HFFc6 (cell line): Measurements from ENCODE around the gene RHEB. TPM values are rescaled to one million over a fixed set of nuclear protein-coding genes. Genes with fewer than 3 reads are reported as not detected.

Source experiments
- DNase-seq: peaks from one replicate; pipeline ENCODE4 v3.0.0-alpha.2; 2018
- H3K27ac Mint-ChIP-seq: 2 replicates; pipeline ENCODE4 v1.8.0; 2020; ENCODE audit warnings: mild to moderate bottlenecking, mixed read lengths
- H3K27me3 Mint-ChIP-seq: 2 replicates; pipeline ENCODE4 v1.8.0; 2021; ENCODE audit warnings: mild to moderate bottlenecking, moderate library complexity, mixed read lengths; ENCODE audit not compliant: insufficient read depth
- H3K36me3 Mint-ChIP-seq: 2 replicates; pipeline ENCODE4 v1.8.0; 2021; ENCODE audit warnings: low read depth, mixed read lengths
- H3K4me1 Mint-ChIP-seq: 2 replicates; pipeline ENCODE4 v1.8.0; 2020; ENCODE audit warnings: low read depth, mixed read lengths
- H3K4me3 Mint-ChIP-seq: 2 replicates; pipeline ENCODE4 v1.8.0; 2020; ENCODE audit warnings: mild to moderate bottlenecking, moderate library complexity, mixed read lengths
- H3K9me3 Mint-ChIP-seq: 2 replicates; pipeline ENCODE4 v1.8.0; 2020; ENCODE audit warnings: mild to moderate bottlenecking, mixed read lengths
- total RNA-seq, 6 experiments: library from RNA; stranded (reverse); fragmentation: NEBNext Ultra II Directional; extraction: Animal tissue kit (Norgen Biotek cat#: 25700); gene quantifications; 2 replicates in 1 of 6; 3 replicates in 5 of 6; pipeline ENCODE4 v1.2.3, GENCODE V29; 2021
- TF ChIP-seq, protein P1 (sequence below): fragments of 200-600 bp; sonication (generic); IDR thresholded peaks from 2 replicates; pipeline ENCODE4 v1.5.0; 2021; ENCODE audit warnings: antibody characterized with exemption, mild to moderate bottlenecking

The RHEB gene
- total RNA-seq, 6 experiments from 2014 or later: 104 to 122 (median 118) TPM

DNA sequence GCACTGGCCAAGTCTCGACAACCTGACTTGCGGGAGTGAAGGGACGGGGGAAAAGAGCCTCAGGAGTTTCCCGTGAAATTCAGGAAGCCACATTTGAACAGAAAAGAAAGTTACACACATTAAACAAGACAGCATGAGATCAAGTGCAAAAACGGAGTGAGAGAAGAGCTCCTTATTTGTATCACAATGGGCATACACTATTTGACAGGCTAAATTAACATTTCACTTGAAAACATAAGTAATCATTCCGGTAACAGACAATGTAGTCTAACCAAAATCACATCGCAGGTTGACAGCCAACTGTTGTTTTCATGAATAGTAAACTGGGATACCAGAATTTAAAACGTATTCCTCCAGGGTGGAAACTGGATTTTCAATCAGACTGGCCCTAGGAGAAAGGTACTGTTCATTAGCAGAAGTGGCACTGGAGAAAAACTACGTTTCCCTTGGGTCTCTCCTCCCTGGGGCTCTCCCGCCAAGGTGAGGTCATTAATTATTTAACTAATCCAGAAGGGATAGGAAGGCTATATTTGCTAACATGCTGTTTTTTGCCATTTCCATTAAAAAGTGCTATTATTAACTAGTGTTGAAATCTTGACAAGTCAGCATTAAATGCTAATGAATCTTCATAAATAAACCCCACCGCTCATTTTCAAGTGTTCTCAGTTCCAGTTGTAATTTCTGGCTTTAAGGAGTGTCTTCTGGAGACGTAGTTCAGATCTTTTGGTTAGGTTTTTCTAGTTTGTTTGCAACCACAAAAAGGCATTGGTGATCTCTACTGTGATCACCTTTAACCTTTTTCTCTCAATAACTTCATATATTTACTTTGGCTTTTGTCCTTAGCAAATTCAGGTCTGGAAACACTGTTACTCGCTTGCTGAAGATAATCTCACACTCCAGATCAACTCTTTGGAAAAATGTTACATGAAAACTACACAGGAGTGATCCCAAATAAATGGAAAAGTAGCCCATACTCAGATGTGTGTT lies 25.1 kb downstream of the RHEB start:
- Mint-ChIP-seq H3K4me1 (peaks cover 56% of the 10 kb centered on the region), H3K4me3 (no peak overlapping the region), H3K9me3 (no peaks in the 10 kb centered on the region), H3K27ac (peak overlapping the region; percentile 47), H3K36me3 (peaks cover 21% of the 10 kb centered on the region), H3K27me3 (peaks cover 2% of the 10 kb centered on the region; the same call in 1 of the 2 replicates)
- no peak for DNase-seq
- TF ChIP-seq, protein P1, sequence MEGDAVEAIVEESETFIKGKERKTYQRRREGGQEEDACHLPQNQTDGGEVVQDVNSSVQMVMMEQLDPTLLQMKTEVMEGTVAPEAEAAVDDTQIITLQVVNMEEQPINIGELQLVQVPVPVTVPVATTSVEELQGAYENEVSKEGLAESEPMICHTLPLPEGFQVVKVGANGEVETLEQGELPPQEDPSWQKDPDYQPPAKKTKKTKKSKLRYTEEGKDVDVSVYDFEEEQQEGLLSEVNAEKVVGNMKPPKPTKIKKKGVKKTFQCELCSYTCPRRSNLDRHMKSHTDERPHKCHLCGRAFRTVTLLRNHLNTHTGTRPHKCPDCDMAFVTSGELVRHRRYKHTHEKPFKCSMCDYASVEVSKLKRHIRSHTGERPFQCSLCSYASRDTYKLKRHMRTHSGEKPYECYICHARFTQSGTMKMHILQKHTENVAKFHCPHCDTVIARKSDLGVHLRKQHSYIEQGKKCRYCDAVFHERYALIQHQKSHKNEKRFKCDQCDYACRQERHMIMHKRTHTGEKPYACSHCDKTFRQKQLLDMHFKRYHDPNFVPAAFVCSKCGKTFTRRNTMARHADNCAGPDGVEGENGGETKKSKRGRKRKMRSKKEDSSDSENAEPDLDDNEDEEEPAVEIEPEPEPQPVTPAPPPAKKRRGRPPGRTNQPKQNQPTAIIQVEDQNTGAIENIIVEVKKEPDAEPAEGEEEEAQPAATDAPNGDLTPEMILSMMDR: no peak

DNA sequence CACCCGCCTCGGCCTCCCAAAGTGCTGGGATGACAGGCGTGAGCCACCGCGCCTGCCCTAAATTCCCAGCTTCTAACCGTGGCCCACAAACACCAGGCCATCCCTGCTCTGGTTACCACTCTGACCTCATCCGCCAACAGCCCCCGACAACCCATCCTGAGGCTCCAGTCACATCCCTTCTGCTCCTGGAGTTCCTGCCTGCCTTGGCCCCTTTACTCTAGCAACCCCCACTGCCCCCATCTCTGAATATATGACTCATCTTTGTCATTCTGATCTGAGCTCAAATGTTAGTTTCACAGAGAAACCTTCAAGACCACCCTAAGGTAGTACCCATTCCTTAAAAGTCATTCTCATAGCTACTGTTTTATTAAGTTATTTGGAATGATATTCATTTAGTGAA lies 26.6 kb downstream of the RHEB start:
- Mint-ChIP-seq H3K4me1 (peaks cover 66% of the 10 kb centered on the region), H3K36me3 (peaks cover 34% of the 10 kb centered on the region)

DNA sequence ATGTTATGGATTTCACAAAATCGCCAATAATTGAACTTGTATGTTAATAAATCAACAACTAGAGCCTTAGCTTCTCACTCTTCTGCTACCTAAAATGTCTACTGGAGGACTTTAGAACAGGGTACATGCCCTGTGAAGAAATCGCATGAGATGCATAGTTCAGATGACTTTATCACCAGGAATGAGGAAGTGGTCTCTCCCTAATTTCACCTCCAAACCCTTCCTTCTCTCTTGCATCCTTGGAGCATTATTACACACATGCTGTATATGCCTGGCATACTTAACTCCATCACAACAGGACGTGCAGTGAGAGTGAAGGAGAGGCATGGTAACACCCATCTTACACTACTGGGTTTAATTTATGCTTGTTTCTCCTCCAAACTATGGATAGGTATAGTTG lies 27.8 kb downstream of the RHEB start:
- Mint-ChIP-seq H3K27ac (peak overlapping the region; percentile 80), H3K27me3 (peaks cover 2% of the 10 kb centered on the region; the same call in 1 of the 2 replicates), H3K9me3 (no peaks in the 10 kb centered on the region), H3K36me3 (peaks cover 40% of the 10 kb centered on the region), H3K4me1 (peaks cover 67% of the 10 kb centered on the region), H3K4me3 (peak overlapping the region; percentile 61)
- peak; percentile 87 for DNase-seq
- TF ChIP-seq, protein P1: no peak

More for the DNA sequence above, 26.6 kb downstream of the RHEB start:
- peaks cover 2% of the 10 kb centered on the region; the same call in 1 of the 2 replicates for H3K27me3 Mint-ChIP-seq
- H3K27ac Mint-ChIP-seq: peak overlapping the region; percentile 71
- TF ChIP-seq, protein P1: no peak
- no peaks in the 10 kb centered on the region for H3K9me3 Mint-ChIP-seq
- no peak for DNase-seq
- peak overlapping the region; percentile 9 for H3K4me3 Mint-ChIP-seq

GRCh38 chr7:151490456-151491105 lies 29.1 kb downstream of the RHEB start:
- DNase-seq: no peak
- Mint-ChIP-seq H3K9me3 (no peaks in the 10 kb centered on the region), H3K27me3 (peaks cover 2% of the 10 kb centered on the region; the same call in 1 of the 2 replicates), H3K36me3 (peaks cover 46% of the 10 kb centered on the region), H3K4me1 (peaks cover 74% of the 10 kb centered on the region), H3K4me3 (no peak overlapping the region; the same call in 1 of the 2 replicates), H3K27ac (peak overlapping the region; percentile 70)
- TF ChIP-seq, protein P1: no peak

DNA sequence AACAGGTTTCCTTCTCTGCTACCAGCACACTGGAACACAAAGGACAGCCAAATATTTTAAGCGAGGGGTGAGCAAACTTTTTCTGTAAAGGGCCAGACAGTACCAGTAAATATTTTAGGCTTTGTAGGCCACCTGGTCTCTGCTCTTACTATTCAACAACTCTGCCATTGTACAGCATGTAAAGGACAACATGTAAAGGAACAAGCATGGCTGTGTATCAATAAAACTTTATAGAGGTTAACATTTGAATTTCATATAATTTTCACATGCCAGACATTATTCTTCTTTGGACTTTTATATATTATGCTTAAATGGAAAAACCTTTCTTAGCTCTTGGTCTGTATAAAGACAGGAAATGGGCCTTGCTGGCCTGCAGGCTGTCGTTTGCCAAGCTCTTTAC lies 30.2 kb downstream of the RHEB start:
- TF ChIP-seq, protein P1: no peak
- Mint-ChIP-seq H3K4me3 (no peak overlapping the region), H3K36me3 (peaks cover 57% of the 10 kb centered on the region), H3K27me3 (peaks cover 2% of the 10 kb centered on the region; the same call in 1 of the 2 replicates), H3K4me1 (peaks cover 77% of the 10 kb centered on the region), H3K9me3 (no peaks in the 10 kb centered on the region), H3K27ac (peak overlapping the region; percentile 50; the same call in 1 of the 2 replicates)
- DNase-seq: no peak
